HepG2 (cell line): ENCODE data around the gene VWCE.
"Not testable (repeated sequence)": the region's sequence is repeated elsewhere in the genome, so short reads cannot be mapped to it uniquely, and the experiment has no call there.

Source experiments
- EZH2 ChIP-seq: conservative IDR thresholded peaks from 2 replicates; pipeline ENCODE4 v1.6.1; 2012; ENCODE audit warnings: mild to moderate bottlenecking, low read depth, low read length, moderate library complexity
- NR3C1 ChIP-seq: sonication (generic); formaldehyde crosslinking; IDR thresholded peaks from 2 replicates; pipeline ENCODE4 v1.4.0; 2020; ENCODE audit warnings: missing genetic modification reagents
- POLR2A ChIP-seq, 2 experiments: IDR thresholded peaks; 2 replicates each; pipeline ENCODE4 v1.6.1; 2011; ENCODE audit warnings: low read depth in 2 of 2, low read length in 2 of 2, mild to moderate bottlenecking in 1 of 2, moderate library complexity in 1 of 2; ENCODE audit not compliant: insufficient read depth in 1 of 2
- U2AF1 ChIP-seq: fragments of 200-400 bp; formaldehyde crosslinking; optimal IDR thresholded peaks from 2 replicates; pipeline ENCODE3; 2017; ENCODE audit warnings: mild to moderate bottlenecking, low read depth, low read length
- ZNF24 ChIP-seq: fragments of 450-650 bp; IDR thresholded peaks from 2 replicates; pipeline ENCODE4 v1.6.1; 2017; ENCODE audit warnings: antibody characterized with exemption, mild to moderate bottlenecking
- ZNF747 ChIP-seq: sonication (generic); formaldehyde crosslinking; IDR thresholded peaks from 2 replicates; pipeline ENCODE4 v1.8.1; 2023; ENCODE audit warnings: missing genetic modification reagents, mild to moderate bottlenecking, borderline replicate concordance
- TF ChIP-seq, protein P1 (sequence below): sonication (generic); formaldehyde crosslinking; conservative IDR thresholded peaks from 2 replicates; pipeline ENCODE4 v1.4.0; 2020; ENCODE audit warnings: missing genetic modification reagents
- TF ChIP-seq, protein P2 (sequence below): sonication (generic); formaldehyde crosslinking; IDR thresholded peaks from 2 replicates; pipeline ENCODE4 v1.5.0; 2020; ENCODE audit warnings: mild to moderate bottlenecking, missing genetic modification reagents, moderate library complexity
- TF ChIP-seq, protein P3 (sequence below): IDR thresholded peaks from 2 replicates; pipeline ENCODE4 v1.6.1; 2016; ENCODE audit warnings: low read depth

DNA sequence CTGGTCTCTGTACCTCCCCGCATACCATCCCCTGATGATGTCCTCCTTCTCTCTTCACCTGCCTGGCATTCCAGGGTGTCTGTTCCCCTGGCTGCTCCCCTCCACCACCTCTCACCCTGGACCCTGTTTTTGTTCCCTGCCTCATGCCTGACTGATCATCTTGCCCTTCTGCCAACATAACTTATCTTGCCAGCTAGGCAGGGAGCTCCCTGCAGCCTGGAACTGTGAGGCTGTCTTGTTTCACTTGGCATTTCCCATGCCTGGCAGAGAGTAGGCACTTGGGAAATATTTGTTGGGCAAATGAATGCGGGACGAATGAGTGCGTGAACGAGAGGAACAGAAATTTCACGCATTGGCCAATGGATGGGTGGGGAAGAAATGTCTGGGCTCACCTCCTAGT lies 84.5 kb downstream of the VWCE start:
- TF ChIP-seq EZH2; U2AF1; POLR2A (IDR thresholded peaks at IDR 0.05; ENCODE audit: insufficient read depth in 1 of 2, low read depth in 2 of 2, low read length in 2 of 2); ZNF747 (CRISPR knock-in tag); NR3C1 (CRISPR knock-in tag); ZNF24: not testable (repeated sequence)
- TF ChIP-seq, protein P1, sequence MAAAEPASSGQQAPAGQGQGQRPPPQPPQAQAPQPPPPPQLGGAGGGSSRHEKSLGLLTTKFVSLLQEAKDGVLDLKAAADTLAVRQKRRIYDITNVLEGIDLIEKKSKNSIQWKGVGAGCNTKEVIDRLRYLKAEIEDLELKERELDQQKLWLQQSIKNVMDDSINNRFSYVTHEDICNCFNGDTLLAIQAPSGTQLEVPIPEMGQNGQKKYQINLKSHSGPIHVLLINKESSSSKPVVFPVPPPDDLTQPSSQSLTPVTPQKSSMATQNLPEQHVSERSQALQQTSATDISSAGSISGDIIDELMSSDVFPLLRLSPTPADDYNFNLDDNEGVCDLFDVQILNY (CRISPR knock-in tag) = not testable (repeated sequence)
- TF ChIP-seq, protein P2, sequence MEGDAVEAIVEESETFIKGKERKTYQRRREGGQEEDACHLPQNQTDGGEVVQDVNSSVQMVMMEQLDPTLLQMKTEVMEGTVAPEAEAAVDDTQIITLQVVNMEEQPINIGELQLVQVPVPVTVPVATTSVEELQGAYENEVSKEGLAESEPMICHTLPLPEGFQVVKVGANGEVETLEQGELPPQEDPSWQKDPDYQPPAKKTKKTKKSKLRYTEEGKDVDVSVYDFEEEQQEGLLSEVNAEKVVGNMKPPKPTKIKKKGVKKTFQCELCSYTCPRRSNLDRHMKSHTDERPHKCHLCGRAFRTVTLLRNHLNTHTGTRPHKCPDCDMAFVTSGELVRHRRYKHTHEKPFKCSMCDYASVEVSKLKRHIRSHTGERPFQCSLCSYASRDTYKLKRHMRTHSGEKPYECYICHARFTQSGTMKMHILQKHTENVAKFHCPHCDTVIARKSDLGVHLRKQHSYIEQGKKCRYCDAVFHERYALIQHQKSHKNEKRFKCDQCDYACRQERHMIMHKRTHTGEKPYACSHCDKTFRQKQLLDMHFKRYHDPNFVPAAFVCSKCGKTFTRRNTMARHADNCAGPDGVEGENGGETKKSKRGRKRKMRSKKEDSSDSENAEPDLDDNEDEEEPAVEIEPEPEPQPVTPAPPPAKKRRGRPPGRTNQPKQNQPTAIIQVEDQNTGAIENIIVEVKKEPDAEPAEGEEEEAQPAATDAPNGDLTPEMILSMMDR = not testable (repeated sequence)
- TF ChIP-seq, protein P3, sequence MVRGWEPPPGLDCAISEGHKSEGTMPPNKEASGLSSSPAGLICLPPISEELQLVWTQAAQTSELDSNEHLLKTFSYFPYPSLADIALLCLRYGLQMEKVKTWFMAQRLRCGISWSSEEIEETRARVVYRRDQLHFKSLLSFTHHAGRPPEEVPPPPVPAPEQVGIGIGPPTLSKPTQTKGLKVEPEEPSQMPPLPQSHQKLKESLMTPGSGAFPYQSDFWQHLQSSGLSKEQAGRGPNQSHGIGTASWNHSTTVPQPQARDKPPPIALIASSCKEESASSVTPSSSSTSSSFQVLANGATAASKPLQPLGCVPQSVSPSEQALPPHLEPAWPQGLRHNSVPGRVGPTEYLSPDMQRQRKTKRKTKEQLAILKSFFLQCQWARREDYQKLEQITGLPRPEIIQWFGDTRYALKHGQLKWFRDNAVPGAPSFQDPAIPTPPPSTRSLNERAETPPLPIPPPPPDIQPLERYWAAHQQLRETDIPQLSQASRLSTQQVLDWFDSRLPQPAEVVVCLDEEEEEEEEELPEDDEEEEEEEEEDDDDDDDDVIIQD (CRISPR knock-in tag) = not testable (repeated sequence)
